KMS-11 (cell line): ENCODE data around the gene FRMD4A.

Source experiments
- H2AFZ ChIP-seq: fragments of 200-600 bp; sonication (generic); 2 replicates; pipeline ENCODE4 v1.6.1; 2016; ENCODE audit warnings: antibody characterized with exemption, mixed run types, low read depth
- H3K27ac ChIP-seq: fragments of 200-600 bp; sonication (generic); 2 replicates; pipeline ENCODE4 v1.6.1; 2016; ENCODE audit warnings: mild to moderate bottlenecking, mixed run types
- H3K27me3 ChIP-seq: fragments of 200-600 bp; sonication (generic); 2 replicates; pipeline ENCODE4 v1.6.1; 2017; ENCODE audit warnings: mild to moderate bottlenecking, low read depth, mixed run types, moderate library complexity; ENCODE audit not compliant: insufficient read depth
- H3K36me3 ChIP-seq: fragments of 200-600 bp; sonication (generic); 2 replicates; pipeline ENCODE4 v1.6.1; 2017; ENCODE audit warnings: mild to moderate bottlenecking, mixed run types; ENCODE audit not compliant: insufficient read depth
- H3K4me1 ChIP-seq: fragments of 200-600 bp; sonication (generic); 2 replicates; pipeline ENCODE4 v1.6.1; 2016; ENCODE audit warnings: mild to moderate bottlenecking, low read depth, mixed run types; ENCODE audit not compliant: poor library complexity, severe bottlenecking
- H3K4me2 ChIP-seq: fragments of 200-600 bp; sonication (generic); 2 replicates; pipeline ENCODE4 v1.7.0; 2016; ENCODE audit warnings: mild to moderate bottlenecking, mixed run types
- H3K4me3 ChIP-seq: fragments of 200-600 bp; sonication (generic); IDR thresholded peaks from 2 replicates; pipeline ENCODE4 v1.6.1; 2017; ENCODE audit warnings: low read depth, low read length, mixed read lengths; ENCODE audit not compliant: insufficient read depth
- H3K79me2 ChIP-seq: fragments of 200-600 bp; sonication (generic); 2 replicates; pipeline ENCODE4 v1.6.1; 2016; ENCODE audit warnings: low read depth, mixed run types; ENCODE audit not compliant: insufficient read depth
- H3K9ac ChIP-seq: fragments of 200-600 bp; sonication (generic); 2 replicates; pipeline ENCODE4 v1.6.1; 2016; ENCODE audit warnings: mild to moderate bottlenecking, mixed run types
- H4K20me1 ChIP-seq: fragments of 200-600 bp; sonication (generic); 2 replicates; pipeline ENCODE4 v1.6.1; 2016; ENCODE audit warnings: mild to moderate bottlenecking, mixed run types; ENCODE audit not compliant: insufficient read depth
- CTCF ChIP-seq: fragments of 200-600 bp; sonication (generic); conservative IDR thresholded peaks from 2 replicates; pipeline ENCODE4 v1.6.1; 2017; ENCODE audit warnings: low read depth, mild to moderate bottlenecking, antibody characterized with exemption, low read length, moderate library complexity, mixed read lengths

Gene FRMD4A

GRCh38 chr10:14285941-14286560 lies 44.7 kb downstream of the FRMD4A start:
- Histone ChIP-seq H3K4me1 (no peaks in the 10 kb centered on the region), H3K36me3 (no peaks in the 10 kb centered on the region), H3K79me2 (no peaks in the 10 kb centered on the region), H3K9ac (no peak overlapping the region), H3K27me3 (no peaks in the 10 kb centered on the region), H3K4me3 (no peak overlapping the region), H2AFZ (no peak overlapping the region), H3K4me2 (no peak overlapping the region), H3K27ac (no peak overlapping the region), H4K20me1 (no peaks in the 10 kb centered on the region)
- TF ChIP-seq CTCF, result no peak

GRCh38 chr10:14282276-14282675 lies 48.4 kb downstream of the FRMD4A start:
- no peak for TF ChIP-seq CTCF
- no peaks in the 10 kb centered on the region for H3K79me2 ChIP-seq

GRCh38 chr10:14278533-14278932 lies 52.2 kb downstream of the FRMD4A start:
- H2AFZ ChIP-seq, result no peak overlapping the region
- H3K36me3 ChIP-seq, result no peaks in the 10 kb centered on the region
- no peak overlapping the region for H3K9ac ChIP-seq
- no peak overlapping the region for H3K4me2 ChIP-seq
- H4K20me1 ChIP-seq, result no peaks in the 10 kb centered on the region
- H3K79me2 ChIP-seq, result no peaks in the 10 kb centered on the region
- no peak overlapping the region for H3K4me3 ChIP-seq
- no peaks in the 10 kb centered on the region for H3K4me1 ChIP-seq
- TF ChIP-seq CTCF, result no peak
- H3K27me3 ChIP-seq, result no peaks in the 10 kb centered on the region
- H3K27ac ChIP-seq, result no peak overlapping the region

More at GRCh38 chr10:14282276-14282675, 48.4 kb downstream of the FRMD4A start:
- Histone ChIP-seq H3K4me3 (no peak overlapping the region), H3K27ac (no peak overlapping the region), H4K20me1 (no peaks in the 10 kb centered on the region), H3K9ac (no peak overlapping the region), H3K27me3 (no peaks in the 10 kb centered on the region), H2AFZ (no peak overlapping the region), H3K36me3 (no peaks in the 10 kb centered on the region), H3K4me1 (no peaks in the 10 kb centered on the region), H3K4me2 (no peak overlapping the region)

- no peaks in the 10 kb centered on the region for H3K36me3 ChIP-seq
- H3K27me3 ChIP-seq, result no peaks in the 10 kb centered on the region
- H3K4me2 ChIP-seq, result no peak overlapping the region
- no peak for TF ChIP-seq CTCF
- H3K4me3 ChIP-seq, result no peak overlapping the region
- no peak overlapping the region for H3K9ac ChIP-seq
- no peaks in the 10 kb centered on the region for H4K20me1 ChIP-seq
- H3K4me1 ChIP-seq, result no peaks in the 10 kb centered on the region
- H3K79me2 ChIP-seq, result no peaks in the 10 kb centered on the region
- no peak overlapping the region for H2AFZ ChIP-seq
- H3K27ac ChIP-seq, result no peak overlapping the region
Observed at GRCh38 chr10:14276210-14276609, 54.5 kb downstream of the FRMD4A start.
